CD4-positive, alpha-beta memory T cell (primary cell): ENCODE results near the gene VAMP1. TPM values are rescaled to one million over a fixed set of nuclear protein-coding genes. Genes with fewer than 3 reads are reported as not detected.

Source experiments
- CTCF ChIA-PET: fragments of 350-600 bp; sonication (Branson Sonifier 250); formaldehyde crosslinking; loops from one replicate; lab custom pipeline; 2021; ENCODE audit warnings: inconsistent platforms; ENCODE audit not compliant: partially characterized antibody; lab: Charles Lee
- POLR2A ChIA-PET: fragments of 350-600 bp; sonication (Branson Sonifier 250); formaldehyde crosslinking; loops from one replicate; lab custom pipeline; 2021; ENCODE audit not compliant: partially characterized antibody; lab: Charles Lee
- DNase-seq, 5 donors: peaks; one replicate each; pipeline versions ENCODE4 v3.0.0 to v3.0.0-alpha.2; 2020 to 2022; ENCODE audit warnings: mixed read lengths in 1 of 5
- H3K27ac ChIP-seq: one replicate; pipeline ENCODE4 v1.7.0; 2013; ENCODE audit warnings: low read depth, low read length
- H3K27me3 ChIP-seq: 2 replicates; pipeline ENCODE4 v1.7.0; 2013; ENCODE audit warnings: mild to moderate bottlenecking, low read length, moderate library complexity; ENCODE audit not compliant: insufficient read depth
- H3K36me3 ChIP-seq: 2 replicates; pipeline ENCODE4 v1.7.0; 2013; ENCODE audit warnings: mild to moderate bottlenecking, low read length, moderate library complexity; ENCODE audit not compliant: insufficient read depth
- H3K4me1 ChIP-seq: 2 replicates; pipeline ENCODE4 v1.7.0; 2013; ENCODE audit warnings: mild to moderate bottlenecking, low read length, moderate library complexity; ENCODE audit not compliant: insufficient read depth
- H3K4me3 ChIP-seq, 2 donors: one replicate each; pipeline ENCODE4 v1.7.0; 2013; ENCODE audit warnings: low read length in 2 of 2, mild to moderate bottlenecking in 1 of 2
- H3K9me3 ChIP-seq, 2 donors: one replicate each; pipeline ENCODE4 v1.7.0; 2013; ENCODE audit warnings: low read length in 2 of 2, control low read depth in 1 of 2; ENCODE audit not compliant: control insufficient read depth in 1 of 2
- H3K27ac Mint-ChIP-seq, 7 donors: one replicate each; pipeline ENCODE4 v1.8.0; 2020 to 2021; ENCODE audit warnings: mixed read lengths in 7 of 7, mild to moderate bottlenecking in 6 of 7, inconsistent platforms in 3 of 7, moderate library complexity in 3 of 7
- H3K27me3 Mint-ChIP-seq, 2 donors: one replicate each; pipeline ENCODE4 v1.8.0; 2020 to 2021; ENCODE audit warnings: mixed read lengths in 2 of 2
- H3K36me3 Mint-ChIP-seq, 2 donors: one replicate each; pipeline ENCODE4 v1.8.0; 2020 to 2021; ENCODE audit warnings: mixed read lengths in 2 of 2, inconsistent platforms in 1 of 2, mild to moderate bottlenecking in 1 of 2
- H3K4me1 Mint-ChIP-seq, 4 donors: one replicate each; pipeline ENCODE4 v1.8.0; 2020 to 2021; ENCODE audit warnings: mixed read lengths in 4 of 4, mild to moderate bottlenecking in 1 of 4
- H3K4me3 Mint-ChIP-seq, 8 donors: one replicate each; pipeline ENCODE4 v1.8.0; 2020 to 2021; ENCODE audit warnings: mixed read lengths in 8 of 8, mild to moderate bottlenecking in 7 of 8, moderate library complexity in 6 of 8, inconsistent platforms in 3 of 8
- H3K9me3 Mint-ChIP-seq, 8 donors: one replicate each; pipeline ENCODE4 v1.8.0; 2020 to 2021; ENCODE audit warnings: mixed read lengths in 8 of 8, mild to moderate bottlenecking in 5 of 8, inconsistent platforms in 3 of 8, moderate library complexity in 1 of 8
- intact Hi-C: fragments of 100-400 bp; cut with micrococcal nuclease; formaldehyde crosslinking; loops from one replicate; pipeline ENCODE4 v1.15.1; 2023
- polyA plus RNA-seq, 2 donors: library from polyadenylated mRNA; unstranded; fragments of 300-500 nt; fragmentation: Illumina TruSeq; gene quantifications; one replicate each; pipeline ENCODE4 v1.2.3, GENCODE V29; 2021
- total RNA-seq, 2 experiments: library from RNA; stranded (reverse); gene quantifications; one replicate each; pipeline ENCODE4 v1.2.3, GENCODE V29; 2021

VAMP1 gene
- total and polyA plus RNA-seq, 4 experiments from 2014 or later = 10.3 to 101 (median 54.9) TPM

DNA sequence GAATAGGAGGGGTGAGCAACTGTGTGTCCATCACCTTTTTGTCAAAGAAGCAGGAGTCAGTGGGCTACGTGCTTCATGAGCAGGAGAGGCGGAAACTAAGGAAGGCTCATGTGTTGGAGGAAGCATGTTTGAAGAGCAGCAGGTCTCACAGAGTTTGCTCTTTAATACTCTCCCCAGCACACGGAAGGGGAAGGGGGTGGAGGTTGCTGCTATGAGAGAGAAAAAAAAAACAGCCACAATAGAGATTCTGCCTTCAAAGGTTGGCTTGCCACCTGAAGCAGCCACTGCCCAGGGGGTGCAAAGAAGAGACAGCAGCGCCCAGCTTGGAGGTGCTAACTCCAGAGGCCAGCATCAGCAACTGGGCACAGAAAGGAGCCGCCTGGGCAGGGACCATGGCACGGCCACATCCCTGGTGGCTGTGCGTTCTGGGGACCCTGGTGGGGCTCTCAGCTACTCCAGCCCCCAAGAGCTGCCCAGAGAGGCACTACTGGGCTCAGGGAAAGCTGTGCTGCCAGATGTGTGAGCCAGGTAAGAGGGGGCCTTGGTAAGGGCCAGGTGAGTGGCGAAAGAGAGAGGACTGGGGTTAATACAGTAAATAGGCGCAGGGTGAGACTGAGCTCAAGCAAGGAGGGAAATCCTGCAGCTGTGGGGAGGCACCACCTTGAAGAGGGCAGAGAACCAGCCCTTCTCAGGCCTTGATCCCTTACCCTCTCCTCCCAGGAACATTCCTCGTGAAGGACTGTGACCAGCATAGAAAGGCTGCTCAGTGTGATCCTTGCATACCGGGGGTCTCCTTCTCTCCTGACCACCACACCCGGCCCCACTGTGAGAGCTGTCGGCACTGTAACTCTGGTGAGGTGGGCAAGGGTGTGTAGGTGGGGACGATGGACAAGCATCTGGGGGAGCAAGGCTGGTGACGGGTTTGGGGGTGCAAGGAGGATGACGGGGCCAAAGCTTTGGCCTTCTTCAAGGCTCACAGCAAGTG lies 25.5 kb downstream of the VAMP1 start, which contains the start of gene CD27:
Gene CD27 (plus strand): TSS at position 252 of the 985 bp plus-strand sequence. CDS start 141 bp downstream, at position 393.
- Mint-ChIP-seq H3K4me1 (peaks cover 28 to 67% (median 42%) of the 10 kb centered on the region in 4 donors), H3K4me3 (peak within 1 kb of the TSS; percentile 94 to 99 (median 98)), H3K9me3 (no peaks in the 10 kb centered on the region), H3K36me3 (peaks cover 23 to 31% of the 10 kb centered on the region in 2 donors), H3K27ac (peak within 1 kb of the TSS; percentile 91 to 99 (median 95)), H3K27me3 (no peaks in the 10 kb centered on the region)
- intact Hi-C loops = loop anchor here (1.0 kb wide), 4 partner anchors 7 to 18 kb away; partner anchors contain the start of gene TAPBPL
- peaks cover under 1% of the 10 kb centered on the region for H3K36me3 ChIP-seq
- peak; percentile 57 to 63 (median 58) for DNase-seq
- H3K9me3 ChIP-seq = no peaks in the 10 kb centered on the region
- peak within 1 kb of the TSS; percentile 73 for H3K27ac ChIP-seq
- H3K4me3 ChIP-seq = peak within 1 kb of the TSS; percentile 94 to 99
- peaks cover 41% of the 10 kb centered on the region for H3K4me1 ChIP-seq
- ChIA-PET CTCF (interaction anchor here (1.0 to 15.4 kb wide), 11 partner anchors 10 to 110 kb away, joined by 3 to 247 read pairs (median 5); partner anchors contain the start of genes GAPDH and VAMP1), POLR2A (interaction anchor here (0.6 to 18.0 kb wide), 17 partner anchors 7 to 187 kb away, joined by 3 to 728 read pairs (median 6); partner anchors contain the start of genes GAPDH, MRPL51, TAPBPL and VAMP1)
- no peaks in the 10 kb centered on the region for H3K27me3 ChIP-seq

DNA sequence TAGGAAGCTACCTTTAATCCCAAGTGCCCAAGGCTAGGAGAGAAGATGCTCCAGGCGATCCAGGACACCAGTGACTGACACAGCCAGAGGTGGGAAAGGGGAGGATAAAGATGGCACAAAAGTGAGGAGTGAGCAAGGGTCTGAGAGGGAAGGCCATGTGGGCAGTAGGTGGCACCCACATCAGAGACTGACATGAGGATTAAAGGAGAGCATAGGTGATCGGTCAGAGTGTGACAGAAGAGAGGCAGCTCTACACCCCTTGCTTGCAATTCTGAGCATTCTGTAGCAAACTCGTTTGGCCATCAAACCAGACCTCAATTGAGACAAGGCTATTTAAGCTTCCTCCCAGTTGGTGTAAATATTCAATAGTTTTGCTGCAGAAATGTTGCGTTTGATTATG lies 26.4 kb downstream of the VAMP1 start:
- intact Hi-C loops = loop anchor here (1.0 kb wide), 4 partner anchors 8 to 18 kb away; partner anchors contain the start of gene TAPBPL
- no peaks in the 10 kb centered on the region for H3K27me3 Mint-ChIP-seq
- POLR2A ChIA-PET = interaction anchor here (1.2 to 18.0 kb wide), 11 partner anchors 8 to 108 kb away, joined by 3 to 728 read pairs (median 19); partner anchors contain the start of genes GAPDH, TAPBPL and VAMP1
- H3K36me3 Mint-ChIP-seq = peaks cover 23 to 28% of the 10 kb centered on the region in 2 donors
- peaks cover 37% of the 10 kb centered on the region for H3K4me1 ChIP-seq
- no peaks in the 10 kb centered on the region for H3K36me3 ChIP-seq
- H3K27ac ChIP-seq = peak overlapping the region; percentile 41
- no peaks in the 10 kb centered on the region for H3K27me3 ChIP-seq
- no peak for DNase-seq
- peak overlapping the region; percentile 83 to 99 (median 96) for H3K4me3 Mint-ChIP-seq
- no peaks in the 10 kb centered on the region for H3K9me3 ChIP-seq
- H3K27ac Mint-ChIP-seq = peak overlapping the region; percentile 80 to 99 (median 93)
- H3K4me1 Mint-ChIP-seq = peaks cover 28 to 64% (median 40%) of the 10 kb centered on the region in 4 donors
- no peaks in the 10 kb centered on the region for H3K9me3 Mint-ChIP-seq
- CTCF ChIA-PET = interaction anchor here (1.0 to 15.4 kb wide), 9 partner anchors 9 to 428 kb away, joined by 3 to 247 read pairs (median 10); partner anchors contain the start of genes GAPDH and VAMP1
- no peak overlapping the region for H3K4me3 ChIP-seq

DNA sequence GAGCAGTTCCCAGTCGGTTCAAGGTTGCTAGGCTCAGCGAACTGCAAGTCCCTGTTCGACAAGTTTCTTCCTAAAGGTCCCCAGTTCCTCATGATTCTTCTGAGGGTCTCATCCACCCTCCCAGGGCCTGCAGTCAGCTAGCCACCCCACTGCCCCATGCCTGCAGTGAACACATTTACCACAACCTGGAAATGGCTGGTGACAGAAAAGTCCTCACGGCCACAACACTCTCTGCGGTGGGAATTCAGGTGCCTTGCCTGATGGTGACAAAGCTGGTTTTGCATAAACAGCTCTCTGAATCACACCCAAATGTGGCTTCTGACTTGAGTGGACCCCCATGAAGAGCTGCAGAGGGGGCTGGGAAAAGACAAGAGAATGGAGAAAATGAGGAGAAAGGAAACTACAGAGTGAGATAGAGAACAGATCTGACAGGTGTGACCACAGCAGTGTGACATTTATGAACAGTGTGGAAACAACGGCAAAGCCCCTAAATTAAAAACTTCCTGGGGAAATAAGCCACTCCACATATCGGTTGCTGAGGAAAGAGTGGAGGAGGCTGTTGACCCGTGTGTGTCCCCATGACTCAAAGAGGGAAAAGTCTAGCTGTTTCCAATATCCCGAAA lies 27.0 kb downstream of the VAMP1 start:
- Histone ChIP-seq H3K36me3 (no peaks in the 10 kb centered on the region), H3K27ac (peak overlapping the region; percentile 41), H3K4me1 (peaks cover 37% of the 10 kb centered on the region), H3K4me3 (no peak overlapping the region), H3K9me3 (no peaks in the 10 kb centered on the region), H3K27me3 (no peaks in the 10 kb centered on the region)
- CTCF ChIA-PET = interaction anchor here (1.0 to 15.4 kb wide), 9 partner anchors 9 to 429 kb away, joined by 3 to 247 read pairs (median 10); partner anchors contain the start of genes GAPDH and VAMP1
- Mint-ChIP-seq H3K27ac (peak overlapping the region; percentile 80 to 99 (median 92)), H3K36me3 (peaks cover 23 to 28% of the 10 kb centered on the region in 2 donors), H3K4me3 (peak overlapping the region; percentile 83 to 99 (median 96)), H3K4me1 (peaks cover 28 to 64% (median 40%) of the 10 kb centered on the region in 4 donors), H3K9me3 (no peaks in the 10 kb centered on the region), H3K27me3 (no peaks in the 10 kb centered on the region)
- POLR2A ChIA-PET = interaction anchor here (1.5 to 18.0 kb wide), 10 partner anchors 8 to 108 kb away, joined by 5 to 728 read pairs (median 24); partner anchors contain the start of genes GAPDH, TAPBPL and VAMP1
- intact Hi-C loops = no loop called here
- DNase-seq = no peak

DNA sequence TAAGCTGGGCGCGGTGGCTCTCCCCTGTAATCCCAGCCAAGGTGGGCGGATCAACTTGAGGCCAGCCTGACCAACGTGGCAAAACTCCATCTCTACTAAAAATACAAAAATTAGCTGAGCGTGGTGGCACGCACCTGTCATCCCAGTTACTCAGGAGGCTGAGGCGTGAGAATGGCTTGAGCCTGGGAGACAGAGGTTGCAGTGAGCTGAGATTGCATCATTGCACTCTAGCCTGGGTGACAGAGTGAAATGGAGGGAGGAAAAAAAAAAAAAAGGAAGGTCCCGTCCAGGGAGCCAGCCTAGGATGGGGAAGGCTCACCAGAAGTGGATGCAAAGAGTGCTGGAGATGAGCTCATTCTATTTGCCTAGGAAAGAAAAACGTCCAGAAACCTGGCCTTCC lies 27.6 kb downstream of the VAMP1 start:
- peaks cover 18 to 23% of the 10 kb centered on the region in 2 donors for H3K36me3 Mint-ChIP-seq
- Histone ChIP-seq H3K36me3 (no peaks in the 10 kb centered on the region), H3K4me1 (peaks cover 32% of the 10 kb centered on the region), H3K27ac (no peak overlapping the region), H3K4me3 (no peak overlapping the region), H3K9me3 (no peaks in the 10 kb centered on the region), H3K27me3 (no peaks in the 10 kb centered on the region)
- H3K9me3 Mint-ChIP-seq = no peaks in the 10 kb centered on the region
- intact Hi-C loops = no loop called here
- no peaks in the 10 kb centered on the region for H3K27me3 Mint-ChIP-seq
- ChIA-PET POLR2A (interaction anchor here (3.6 to 18.0 kb wide), 5 partner anchors 8 to 28 kb away, joined by 28 to 728 read pairs (median 77); partner anchors contain the start of genes TAPBPL and VAMP1), CTCF (interaction anchor here (0.7 to 15.4 kb wide), 4 partner anchors 15 to 108 kb away, joined by 3 to 247 read pairs (median 20); no protein-coding TSS in a partner anchor)
- H3K4me3 Mint-ChIP-seq = peak overlapping the region in 5 of 8 donors; percentile 9 to 96 (median 85)
- peaks cover 24 to 58% (median 35%) of the 10 kb centered on the region in 4 donors for H3K4me1 Mint-ChIP-seq
- DNase-seq = no peak
- H3K27ac Mint-ChIP-seq = peak overlapping the region; percentile 80 to 99 (median 92)

DNA sequence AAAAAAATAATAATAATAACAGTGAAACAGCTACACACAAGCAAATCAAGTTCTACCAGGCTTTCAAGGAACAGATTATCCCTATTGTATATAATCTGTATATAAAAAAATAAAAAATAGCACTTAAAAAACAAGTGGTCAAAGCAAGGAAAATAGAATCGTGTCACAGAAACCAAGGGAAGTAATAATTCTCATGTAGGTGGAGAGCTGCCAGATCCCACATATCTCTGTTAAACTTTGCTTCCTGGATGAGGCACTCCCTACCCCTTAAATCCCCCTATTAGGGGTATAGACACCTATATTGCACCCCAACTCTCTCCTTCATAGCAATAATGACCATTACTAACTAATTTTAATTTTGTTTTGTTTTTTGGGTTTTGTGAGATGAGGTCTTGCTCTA lies 30.1 kb downstream of the VAMP1 start:
- H3K27ac Mint-ChIP-seq = no peak overlapping the region
- H3K9me3 ChIP-seq = no peaks in the 10 kb centered on the region
- CTCF ChIA-PET = interaction anchor here (1.0 to 2.8 kb wide), 6 partner anchors 17 to 98 kb away, joined by 3 to 20 read pairs (median 5); no protein-coding TSS in a partner anchor

DNA sequence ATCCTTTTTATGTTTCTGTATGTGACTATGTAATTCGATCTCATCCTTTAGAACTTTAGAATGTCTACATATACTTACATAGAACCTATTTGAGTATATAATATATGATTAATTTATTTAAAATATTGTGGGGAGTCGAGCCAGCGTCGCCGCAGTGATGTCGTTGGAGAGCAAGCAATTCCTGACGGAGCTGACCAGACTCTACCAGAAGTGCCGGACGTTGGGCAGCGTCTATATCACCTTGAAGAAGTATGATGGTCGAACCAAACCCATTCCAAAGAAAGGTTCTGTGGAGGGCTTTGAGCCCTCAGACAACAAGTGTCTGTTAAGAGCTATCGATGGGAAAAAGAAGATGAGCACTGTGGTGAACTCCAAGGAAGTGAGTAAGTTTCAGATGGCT lies 32.1 kb downstream of the VAMP1 start:
- Mint-ChIP-seq H3K27ac (peak overlapping the region in 2 of 7 donors; percentile 66 to 72), H3K9me3 (no peaks in the 10 kb centered on the region), H3K4me1 (peaks cover 13 to 32% (median 19%) of the 10 kb centered on the region in 4 donors), H3K36me3 (no peaks in the 10 kb centered on the region), H3K4me3 (no peak overlapping the region), H3K27me3 (no peaks in the 10 kb centered on the region)
- intact Hi-C loops = no loop called here
- H3K4me3 ChIP-seq = no peak overlapping the region
- H3K27me3 ChIP-seq = no peaks in the 10 kb centered on the region
- H3K4me1 ChIP-seq = peaks cover 18% of the 10 kb centered on the region
- H3K9me3 ChIP-seq = no peaks in the 10 kb centered on the region
- no peaks in the 10 kb centered on the region for H3K36me3 ChIP-seq
- CTCF ChIA-PET = interaction anchor here (1.1 to 2.8 kb wide), 7 partner anchors 11 to 122 kb away, joined by 3 to 20 read pairs (median 4); partner anchors contain the start of gene TAPBPL
- POLR2A ChIA-PET = interaction anchor here (1.2 to 18.0 kb wide), 4 partner anchors 9 to 32 kb away, joined by 3 to 728 read pairs (median 11); partner anchors contain the start of genes TAPBPL and VAMP1
- H3K27ac ChIP-seq = no peak overlapping the region
- DNase-seq = no peak

More for the DNA sequence above, 30.1 kb downstream of the VAMP1 start:
- Mint-ChIP-seq H3K36me3 (peaks cover 3 to 8% of the 10 kb centered on the region in 2 donors), H3K27me3 (no peaks in the 10 kb centered on the region), H3K4me3 (no peak overlapping the region), H3K9me3 (no peaks in the 10 kb centered on the region), H3K4me1 (peaks cover 17 to 37% (median 20%) of the 10 kb centered on the region in 4 donors)
- H3K27ac ChIP-seq = no peak overlapping the region
- H3K36me3 ChIP-seq = no peaks in the 10 kb centered on the region
- POLR2A ChIA-PET = interaction anchor here (0.6 to 18.0 kb wide), 5 partner anchors 12 to 98 kb away, joined by 4 to 728 read pairs (median 10); partner anchors contain the start of genes TAPBPL and VAMP1
- intact Hi-C loops = no loop called here
- H3K4me3 ChIP-seq = no peak overlapping the region
- peaks cover 17% of the 10 kb centered on the region for H3K4me1 ChIP-seq
- H3K27me3 ChIP-seq = no peaks in the 10 kb centered on the region
- DNase-seq = no peak
